Limb (tissue), 2 donors: ENCODE measurements around the gene CCDC117.
"Not testable (repeated sequence)": the region's sequence is repeated elsewhere in the genome, so short reads cannot be mapped to it uniquely, and the experiment has no call there.

Source experiments
- DNase-seq, 2 donors: peaks; one replicate each; pipeline ENCODE4 v3.0.0-alpha.2; 2016; ENCODE audit errors: extremely low spot score in 2 of 2

The CCDC117 gene

DNA sequence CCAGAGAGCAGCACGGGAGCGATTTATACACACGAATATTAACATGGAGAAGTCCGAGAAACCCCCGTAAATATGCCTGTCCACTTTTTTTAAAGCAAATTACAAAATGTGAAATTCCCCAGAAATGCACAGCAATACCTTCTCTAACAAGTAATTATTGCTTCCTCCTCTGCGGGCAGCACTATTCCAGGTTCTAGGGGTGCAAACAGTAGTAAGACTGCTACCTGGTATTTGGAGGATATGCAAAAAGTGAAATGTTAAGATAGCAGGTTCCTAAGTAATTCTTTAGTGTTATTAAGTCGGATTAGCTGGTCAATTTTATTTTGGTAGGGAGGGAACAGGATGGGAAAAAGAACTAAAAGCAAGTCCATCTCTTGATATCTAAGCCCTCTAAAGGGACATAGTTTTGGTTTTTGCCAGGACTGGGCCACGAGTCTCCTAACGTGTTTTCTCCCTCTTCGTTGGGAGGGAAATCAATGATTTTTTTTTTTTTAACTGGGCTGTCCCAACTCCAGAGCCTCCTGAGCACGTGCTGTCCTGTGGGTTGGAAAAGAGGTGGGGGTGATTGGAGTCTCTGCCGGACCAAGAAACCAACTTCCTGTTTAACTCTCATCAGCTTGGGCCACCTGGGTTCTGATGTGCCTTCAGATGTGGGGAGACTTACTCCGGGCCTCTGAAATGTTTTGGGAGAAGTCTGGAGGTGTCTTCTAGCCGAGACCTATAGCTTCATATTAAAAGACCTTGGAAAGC, 29.5 kb downstream of the CCDC117 start:
- no peak for DNase-seq

DNA sequence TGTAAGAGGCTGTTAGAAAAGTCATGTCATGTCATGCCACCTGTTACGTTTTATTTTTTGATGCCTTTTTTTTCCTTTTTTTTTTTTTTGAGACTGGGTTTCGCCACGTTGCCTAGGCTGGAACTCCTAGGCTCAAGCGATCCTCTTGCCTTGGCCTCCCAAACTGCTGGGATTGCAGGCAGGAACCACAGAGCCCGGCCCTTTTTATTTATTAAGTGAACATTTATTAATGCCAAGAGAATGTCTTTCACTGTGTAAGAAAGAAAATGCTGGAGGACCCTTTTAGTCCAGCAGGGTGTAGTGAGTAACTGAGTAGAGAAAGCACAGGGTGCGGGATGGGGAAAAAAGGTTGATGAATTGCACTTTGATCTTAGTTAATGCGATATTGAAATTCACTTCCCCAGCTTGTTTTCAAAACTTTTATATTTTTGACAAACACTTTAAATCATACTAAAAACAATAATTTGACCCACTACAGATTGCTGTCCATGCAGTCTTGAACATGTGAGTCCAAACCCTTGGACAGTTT, 30.2 kb downstream of the CCDC117 start:
- DNase-seq: no peak

DNA sequence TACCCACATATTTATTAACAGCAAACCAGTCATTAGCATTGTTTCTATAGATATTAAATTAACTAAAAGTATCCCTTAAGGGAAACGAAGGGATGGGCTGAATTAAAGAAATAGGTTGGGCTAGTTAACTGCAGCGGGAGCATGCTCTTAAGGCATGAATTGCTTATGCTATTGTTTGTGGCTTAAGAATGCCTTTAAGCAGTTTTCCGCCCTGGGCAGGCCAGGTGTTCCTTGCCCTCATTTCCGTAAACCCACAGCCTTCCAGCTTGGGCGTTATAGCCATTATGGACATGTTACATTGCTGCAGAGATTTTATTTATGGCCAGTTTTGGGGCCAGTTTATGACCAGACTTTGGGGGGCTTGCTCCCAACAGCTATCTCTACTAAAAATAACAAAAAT, 32.9 kb downstream of the CCDC117 start:
- DNase-seq: not testable (repeated sequence)

DNA sequence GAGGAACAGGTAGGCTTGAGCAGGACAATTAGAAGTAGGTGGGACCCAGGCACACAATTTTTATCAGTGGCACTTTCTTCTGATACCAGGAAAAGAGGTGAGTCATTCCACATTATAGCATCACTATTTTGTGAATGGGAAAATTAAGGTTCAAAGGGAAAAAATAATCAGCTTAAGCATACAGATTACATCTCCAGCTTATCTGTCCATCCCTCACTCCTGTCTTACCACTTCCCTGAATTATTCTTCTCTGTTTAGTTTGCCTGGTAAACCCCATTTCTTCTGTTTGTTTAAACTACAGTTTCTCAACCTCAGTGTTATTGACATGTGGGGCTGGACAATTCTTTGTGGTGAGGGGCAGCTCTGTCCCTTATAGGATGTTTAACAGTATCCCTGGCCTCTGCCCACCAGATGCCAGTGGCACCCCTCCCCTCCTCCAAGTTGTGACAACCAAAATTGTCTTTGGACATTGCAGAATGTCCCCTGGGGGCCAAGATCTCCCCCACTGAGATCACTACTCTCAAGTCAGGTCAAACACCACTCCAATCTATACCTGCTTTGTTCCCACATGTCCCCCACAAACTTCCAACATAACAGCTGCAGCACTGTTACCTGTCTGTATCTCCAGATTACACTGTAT, 36.3 kb downstream of the CCDC117 start:
- no peak for DNase-seq

DNA sequence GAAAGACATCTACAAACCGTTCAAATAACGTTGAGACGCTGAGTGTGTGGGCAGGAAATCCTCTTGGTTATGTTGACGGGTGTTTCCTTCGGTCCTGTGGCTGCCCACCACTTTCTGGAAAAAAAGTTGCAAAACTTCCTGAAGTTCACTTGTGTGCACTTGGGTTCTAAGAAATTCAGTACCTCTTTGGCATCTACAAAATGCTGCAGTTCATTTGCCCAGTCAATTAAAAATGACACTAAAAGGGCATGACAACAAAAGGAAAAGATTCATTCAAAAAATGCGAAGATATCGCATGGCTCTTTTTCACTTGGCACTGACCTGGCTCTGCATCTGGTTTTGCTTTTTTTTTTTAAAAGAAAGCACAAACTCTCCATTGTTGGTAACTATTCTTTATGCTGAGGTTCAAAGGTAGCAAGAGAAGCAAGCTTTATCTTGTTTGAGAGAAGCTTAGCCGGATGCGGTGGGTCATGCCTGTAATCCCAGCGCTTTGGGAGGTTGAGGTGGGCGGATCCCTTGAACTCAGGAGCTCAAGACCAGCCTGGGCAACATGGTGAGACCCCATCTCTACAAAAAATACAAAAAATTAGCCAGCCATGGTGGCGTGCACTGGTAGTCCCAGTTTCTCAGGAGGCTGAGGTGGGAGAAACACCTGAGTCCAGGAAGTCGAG, 38.5 kb downstream of the CCDC117 start:
- DNase-seq: no peak

DNA sequence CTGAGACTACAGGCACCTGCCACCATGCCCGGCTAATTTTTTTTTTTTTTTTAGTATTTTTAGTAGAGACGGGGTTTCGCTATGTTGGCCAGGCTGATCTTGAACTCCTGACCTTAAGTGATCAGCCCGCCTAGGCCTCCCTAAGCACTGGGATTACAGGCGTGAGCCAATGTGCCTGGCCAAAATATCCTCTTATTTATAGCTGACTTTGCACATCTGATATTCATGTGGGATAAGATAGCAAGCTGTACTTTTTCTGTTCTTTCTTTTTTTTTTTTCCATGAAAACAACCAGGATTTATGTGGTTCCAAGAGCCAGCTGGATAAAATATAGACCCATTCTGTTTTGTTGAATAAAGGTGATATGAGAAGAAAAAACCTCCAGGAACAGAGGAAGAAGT, 40.0 kb downstream of the CCDC117 start:
- DNase-seq: no peak

DNA sequence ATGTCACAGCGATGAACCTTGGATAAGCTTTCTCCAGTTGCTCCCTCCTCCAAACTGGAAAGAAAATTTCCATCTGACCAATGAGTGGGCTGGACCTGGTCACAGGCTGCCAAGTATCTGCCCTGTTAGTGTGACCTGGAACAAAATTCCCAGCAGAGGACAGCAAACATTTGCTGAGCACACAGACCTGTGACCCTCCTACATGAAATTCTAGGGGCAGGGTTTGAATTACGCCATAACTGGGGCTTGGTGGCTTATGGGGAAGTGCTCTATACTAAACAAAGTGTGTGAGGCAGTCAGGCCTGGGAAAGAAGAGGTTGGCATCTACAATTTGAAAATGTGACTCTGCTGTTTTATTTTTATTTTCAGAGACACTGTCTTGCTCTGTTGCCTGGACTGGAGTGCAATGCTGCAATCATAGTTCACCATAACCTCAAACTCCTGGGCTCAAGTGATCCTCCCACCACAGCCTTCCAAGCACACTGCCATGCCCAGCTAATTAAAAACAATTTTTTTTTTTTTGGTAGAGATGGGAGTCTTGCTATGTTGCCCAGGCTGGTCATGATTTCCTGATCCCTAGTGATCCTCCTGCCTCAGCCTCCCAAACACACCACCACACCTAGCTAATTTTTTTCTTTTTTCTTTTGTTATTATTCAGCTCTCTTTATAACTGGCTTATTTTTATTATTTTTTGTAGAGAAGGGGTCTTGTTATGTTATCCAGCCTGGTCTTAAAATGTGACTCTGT, 41.5 kb downstream of the CCDC117 start:
- no peak for DNase-seq

DNA sequence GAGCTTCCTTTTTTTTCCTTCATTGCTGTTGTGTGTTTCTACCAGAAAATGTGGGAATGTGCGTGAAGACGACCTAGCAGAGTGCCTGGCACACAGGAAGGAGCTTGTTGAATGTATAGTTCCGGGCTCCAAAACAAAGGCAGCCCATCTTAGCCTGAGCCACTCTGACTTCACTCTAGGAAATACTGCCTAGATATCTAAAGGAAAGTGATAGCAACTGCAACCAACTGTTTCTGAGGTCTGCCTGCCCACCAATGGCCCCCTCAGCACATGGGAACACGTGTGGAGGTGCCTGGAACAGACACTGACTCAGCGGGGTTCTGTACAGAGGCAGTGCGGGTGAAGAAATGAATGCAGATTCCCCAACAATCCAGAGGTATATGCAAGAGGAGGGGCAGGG, 42.6 kb downstream of the CCDC117 start:
- DNase-seq: no peak

DNA sequence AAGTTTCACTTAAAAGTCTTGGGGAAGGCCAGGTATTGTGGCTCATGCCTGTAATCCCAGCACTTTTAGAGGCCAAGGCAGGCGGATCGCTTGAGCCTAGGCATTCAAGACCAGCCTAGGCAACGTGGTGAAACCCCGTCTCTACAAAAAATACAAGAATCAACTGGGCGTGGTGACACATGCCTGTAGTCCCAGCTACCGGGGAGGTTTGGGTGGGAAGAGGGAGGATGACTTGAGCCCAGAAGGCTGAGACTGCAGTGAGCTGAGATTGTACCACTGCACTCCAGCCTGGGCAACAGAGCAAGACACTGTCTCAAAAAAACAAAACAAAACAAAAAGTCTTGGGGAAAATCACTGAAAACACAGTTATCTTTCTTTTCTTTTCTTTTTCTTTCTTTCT, 43.2 kb downstream of the CCDC117 start:
- DNase-seq: no peak

DNA sequence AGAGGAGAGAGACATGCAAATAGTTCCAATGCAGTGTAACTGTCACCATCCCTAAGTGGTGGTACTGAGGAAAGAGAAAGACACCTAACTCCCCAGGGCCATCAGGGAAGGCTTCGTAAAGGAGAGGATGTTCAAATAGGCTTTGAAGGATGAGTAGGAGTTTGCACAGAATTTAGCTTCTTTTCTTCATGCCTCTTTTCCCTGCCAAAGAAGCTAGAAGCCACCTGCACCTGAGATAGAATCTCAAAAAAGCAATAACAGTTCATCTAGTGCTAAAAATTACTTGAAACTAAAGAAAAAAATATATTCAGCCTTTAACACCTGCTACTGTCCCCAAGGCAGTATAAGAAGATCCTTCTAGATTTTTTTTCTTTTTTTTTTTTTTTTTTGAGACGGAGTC, 44.6 kb downstream of the CCDC117 start:
- DNase-seq: no peak

DNA sequence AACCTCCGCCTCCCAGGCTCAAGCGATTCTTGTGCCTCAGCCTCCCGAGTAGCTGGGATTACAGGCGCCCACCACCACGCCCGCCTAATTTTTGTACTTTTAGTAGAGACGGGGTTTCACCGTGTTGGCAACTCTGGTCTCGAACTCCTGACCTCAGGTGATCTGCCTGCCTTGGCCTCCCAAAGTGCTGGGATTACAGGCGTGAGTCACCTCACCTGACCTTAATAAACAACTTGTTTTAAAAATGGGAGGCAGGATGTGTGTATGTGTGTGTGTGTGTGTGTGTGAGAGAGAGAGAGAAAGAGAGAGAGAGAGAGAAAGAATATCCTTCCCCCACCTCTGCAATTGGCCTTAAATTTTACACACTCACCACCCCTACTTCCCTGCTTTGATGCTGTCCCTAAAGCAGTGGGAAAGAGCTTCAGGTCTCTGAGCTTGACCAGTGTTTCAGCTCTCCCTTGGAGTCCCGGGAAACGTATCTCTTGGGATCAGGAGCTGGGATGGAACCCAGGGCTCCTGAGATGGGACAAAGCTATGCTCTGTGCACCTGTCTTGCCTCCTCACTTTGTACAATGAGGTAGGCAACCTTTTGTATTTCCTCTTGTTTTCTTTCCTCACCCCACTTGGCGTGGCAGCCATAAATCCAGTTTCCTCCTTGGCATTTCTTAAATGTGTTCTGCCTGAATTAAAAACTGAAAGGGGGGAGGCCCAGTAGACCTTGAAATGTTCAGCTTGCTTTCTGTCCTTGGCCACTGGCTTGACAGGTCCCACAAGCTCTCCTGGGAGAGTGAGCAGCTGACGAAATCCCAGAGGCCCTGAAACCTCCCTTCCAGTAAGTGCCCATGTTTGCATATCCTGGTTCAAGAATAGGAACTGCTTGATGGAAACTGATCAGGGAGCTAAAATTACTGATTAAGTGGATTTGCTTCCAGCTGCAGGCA, 45.7 kb downstream of the CCDC117 start:
- DNase-seq: no peak

DNA sequence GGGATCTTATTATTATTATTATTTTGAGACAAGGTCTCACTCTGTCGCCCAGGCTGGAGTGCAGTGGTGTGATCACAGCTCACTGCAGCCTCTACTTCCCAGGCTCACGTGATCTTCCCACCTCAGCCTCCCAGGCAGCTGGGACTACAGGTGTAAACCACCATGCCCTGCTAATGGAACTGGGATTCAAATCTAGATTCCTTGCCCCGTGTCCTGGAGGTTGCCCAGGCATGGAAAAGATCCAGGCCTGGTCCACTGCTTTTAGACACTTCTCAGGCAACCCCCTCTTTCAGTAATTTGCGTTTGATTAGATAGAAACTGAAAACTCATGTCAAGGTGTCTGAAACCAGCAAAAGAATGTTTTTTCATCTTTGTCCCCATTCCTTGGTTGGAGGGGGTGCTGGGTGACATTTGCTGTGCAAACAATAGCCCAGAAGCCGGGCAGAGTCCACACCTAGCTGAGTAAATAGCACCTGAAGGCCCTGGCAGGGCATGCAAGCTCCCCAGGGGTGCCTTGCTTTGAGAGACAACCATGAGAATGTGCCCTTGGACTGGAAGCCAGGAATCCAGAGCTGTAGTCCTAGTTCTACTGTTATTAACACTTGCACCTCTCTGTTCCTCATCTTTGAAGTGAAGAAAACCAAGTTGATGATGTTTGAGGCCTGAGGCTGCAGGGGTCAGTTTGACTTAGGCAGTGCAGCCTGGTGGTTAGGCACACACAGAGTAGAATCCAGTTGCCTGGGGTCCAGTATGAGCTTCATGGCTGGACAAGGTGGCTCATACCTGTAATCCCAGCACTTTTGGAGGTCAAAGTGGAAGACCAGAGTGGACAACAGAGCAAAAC, 47.0 kb downstream of the CCDC117 start:
- no peak for DNase-seq

DNA sequence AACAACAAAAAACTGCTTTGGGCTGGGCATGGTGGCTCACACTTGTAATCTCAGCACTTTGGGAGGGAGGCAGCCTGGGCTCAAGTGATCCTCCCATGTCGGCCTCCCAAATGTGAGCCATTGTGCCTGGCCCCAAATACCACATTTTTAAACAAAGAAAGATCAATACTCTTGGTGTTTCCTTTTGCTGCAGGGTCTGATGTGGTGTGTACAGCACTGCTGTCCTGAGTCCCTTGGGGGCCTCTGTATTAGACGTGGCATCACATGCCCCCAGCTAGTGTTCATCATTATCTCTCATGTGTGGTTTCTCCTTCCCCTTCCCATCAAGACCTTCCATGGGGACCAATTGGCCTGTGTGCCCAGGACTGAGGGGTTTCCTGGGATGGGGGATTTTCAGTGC, 48.4 kb downstream of the CCDC117 start:
- DNase-seq: no peak

DNA sequence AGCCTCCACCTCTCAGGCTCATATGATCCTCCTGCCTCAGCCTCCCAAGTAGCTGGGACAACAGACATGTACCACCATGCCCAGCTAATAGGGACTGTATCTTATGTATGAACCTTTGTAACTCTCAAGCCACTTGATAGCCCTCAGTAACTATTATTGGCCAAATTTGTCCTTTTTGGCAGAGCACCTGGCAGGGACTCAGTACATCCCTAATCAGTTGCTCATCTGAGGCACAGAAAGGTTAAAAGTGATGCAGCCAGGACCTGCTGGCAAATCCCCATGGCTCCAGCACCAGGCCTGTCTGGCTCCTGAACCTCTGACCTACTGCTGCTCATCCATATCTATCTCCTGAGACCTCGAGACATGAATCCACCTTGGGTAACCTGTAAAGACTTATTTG, 49.0 kb downstream of the CCDC117 start:
- DNase-seq: no peak

DNA sequence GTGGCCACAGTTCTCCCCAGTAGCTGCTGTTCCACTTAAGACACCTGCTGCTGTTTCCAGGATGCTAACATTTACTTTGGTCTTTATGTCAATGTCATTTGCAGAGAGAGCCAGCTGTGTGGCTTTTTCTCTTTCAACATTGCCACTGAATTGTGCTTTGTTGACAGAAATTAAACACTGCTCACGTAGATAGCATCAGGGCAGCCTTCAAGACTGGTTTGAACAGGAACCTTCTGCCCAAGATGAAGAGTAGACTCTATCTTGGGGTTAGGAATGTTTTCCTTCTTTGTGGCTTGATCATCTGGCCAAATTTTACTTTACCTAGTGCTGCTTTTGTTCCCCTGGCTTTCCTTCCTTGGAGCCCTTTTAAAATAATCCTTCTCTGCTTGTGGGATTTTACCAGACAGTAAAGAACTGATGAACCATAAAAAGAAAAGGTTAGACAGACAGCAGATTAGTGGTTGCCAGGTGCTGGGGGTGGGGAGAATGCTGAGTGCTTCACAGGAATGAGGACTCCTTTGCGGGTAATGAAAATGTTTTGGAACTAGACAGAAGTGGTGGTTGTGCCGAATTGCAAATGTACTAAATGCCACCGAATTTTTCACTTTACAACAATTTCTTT, 50.5 kb downstream of the CCDC117 start:
- no peak for DNase-seq

DNA sequence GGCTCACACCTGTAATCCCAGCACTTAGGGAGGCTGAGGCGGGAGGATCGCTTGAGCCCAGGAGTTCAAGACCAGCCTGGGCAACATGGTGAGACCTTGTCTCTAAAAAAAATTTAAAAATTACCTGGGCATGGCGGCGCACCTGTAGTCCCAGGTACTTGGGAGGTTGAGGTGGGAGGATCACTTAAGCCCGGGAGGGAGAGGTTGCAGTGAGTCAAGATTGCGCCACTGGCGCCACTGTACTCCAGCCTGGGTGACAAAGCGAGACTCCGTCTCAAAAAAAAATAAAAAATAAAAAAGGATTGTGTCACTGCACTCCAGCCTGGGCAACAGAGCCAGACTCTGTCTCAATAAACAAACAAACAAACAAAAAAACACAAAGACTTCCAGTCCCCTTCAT, 52.0 kb downstream of the CCDC117 start:
- not testable (repeated sequence) for DNase-seq

DNA sequence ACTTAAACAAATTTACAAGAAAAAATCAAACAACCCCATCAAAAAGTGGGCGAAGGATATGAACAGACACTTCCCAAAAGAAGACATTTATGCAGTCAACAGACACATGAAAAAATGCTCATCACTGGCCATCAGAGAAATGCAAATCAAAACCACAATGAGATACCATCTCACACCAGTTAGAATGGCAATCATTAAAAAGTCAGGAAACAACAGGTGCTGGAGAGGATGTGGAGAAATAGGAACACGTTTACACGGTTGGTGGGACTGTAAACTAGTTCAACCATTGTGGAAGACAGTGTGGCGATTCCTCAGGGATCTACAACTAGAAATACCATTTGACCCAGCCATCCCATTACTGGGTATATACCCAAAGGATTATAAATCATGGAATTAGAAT, 53.9 kb downstream of the CCDC117 start:
- DNase-seq: not testable (repeated sequence)

DNA sequence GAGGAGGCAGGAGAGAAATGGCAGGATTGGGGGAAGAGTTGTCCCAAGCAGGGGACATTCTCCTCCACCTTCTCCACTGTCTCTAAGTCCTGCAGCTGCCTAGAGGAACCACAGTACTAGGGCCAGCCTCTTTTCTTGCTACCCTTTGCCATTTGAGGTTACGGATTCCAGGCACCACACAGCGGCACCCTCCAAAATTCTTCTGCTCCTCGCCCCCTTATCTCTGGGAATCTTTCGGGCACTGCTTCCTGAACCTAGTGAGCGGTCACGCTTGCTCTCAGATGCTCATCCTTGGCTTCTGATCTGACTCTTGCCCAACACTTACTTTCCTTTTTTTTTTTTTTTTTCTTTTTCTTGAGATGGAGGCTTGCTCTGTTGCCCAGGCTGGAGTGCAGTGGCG, 54.4 kb downstream of the CCDC117 start:
- DNase-seq: no peak
